ENCODE results near the gene CD37. TPM values are rescaled to one million over a fixed set of nuclear protein-coding genes. Genes with fewer than 3 reads are reported as not detected.

CD37 gene
- total RNA-seq, 1 experiment from 2014 or later: 0.76 TPM

DNA sequence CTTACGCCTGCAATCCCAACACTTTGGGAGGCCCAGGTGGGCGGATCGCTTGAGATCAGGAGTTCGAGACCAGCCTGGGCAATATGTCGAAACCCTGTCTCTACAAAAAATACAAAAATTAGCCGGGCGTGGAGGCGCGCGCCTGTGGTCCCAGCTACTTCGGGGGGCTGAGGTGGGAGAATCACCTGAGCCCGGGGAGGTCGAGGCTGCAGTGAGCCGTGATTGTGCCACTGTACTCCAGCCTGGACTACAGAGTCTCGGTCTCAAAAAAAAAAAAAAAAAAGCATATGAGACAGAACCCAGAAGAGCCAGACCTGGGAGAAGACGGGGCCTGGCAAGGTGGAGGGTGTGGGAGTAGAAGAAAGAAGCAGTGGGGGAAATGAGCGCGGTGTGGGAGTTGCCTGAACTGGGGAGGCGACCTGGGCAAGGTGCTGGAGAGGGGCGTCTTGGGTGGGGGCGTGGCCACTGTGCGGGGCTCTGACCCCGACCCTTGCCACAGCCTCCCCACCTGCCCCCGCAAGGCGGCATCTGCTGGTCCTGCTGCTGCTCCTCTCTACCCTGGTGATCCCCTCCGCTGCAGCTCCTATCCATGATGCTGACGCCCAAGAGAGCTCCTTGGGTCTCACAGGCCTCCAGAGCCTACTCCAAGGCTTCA, 29.0 kb downstream of the CD37 start:
- peak overlapping the region; percentile 44 for H3K9ac ChIP-seq (ENCODE audit: low read length)
- ChIA-PET POLR2A (interaction anchor here (1.7 kb wide), 1 partner anchor 89 kb away, joined by 14 read pairs; the partner anchor contains the start of gene ALDH16A1), RAD21 (ENCODE audit: low non-redundant PET in 1 of 2, low total read pairs in 2 of 2, uncharacterized antibody in 2 of 2, unreplicated experiment in 2 of 2) (no interaction called here), CTCF (no interaction called here)
- peak overlapping the region; percentile 100 for H3K4me2 ChIP-seq (ENCODE audit: low read length)
- no peaks in the 10 kb centered on the region for H3K9me2 ChIP-seq (ENCODE audit: insufficient read depth)
- H3K4me3 ChIP-seq (replicated peaks in 1 of 2; ENCODE audit: low read depth in 1 of 2, low read length in 2 of 2): peak overlapping the region; percentile 24 to 42
- H3K9me3 ChIP-seq (ENCODE audit: control insufficient read depth in 1 of 2, insufficient read depth in 1 of 2, low read depth in 1 of 2, low read length in 2 of 2): peaks cover 2 to 6% of the 10 kb centered on the region in 2 experiments; a peak in 2 of 4 replicates
- no peaks in the 10 kb centered on the region for H3K27me3 ChIP-seq (ENCODE audit: insufficient read depth, low read length)
- no peak overlapping the region for H2AFZ ChIP-seq (ENCODE audit: low read depth, low read length, poor library complexity, severe bottlenecking)
- ATAC-seq: no peak
- TF ChIP-seq FOSL1 (IDR thresholded peaks at IDR 0.05; ENCODE audit: low read depth) (no peak), POLR2A (IDR thresholded peaks at IDR 0.05; ENCODE audit: borderline replicate concordance, extremely low read depth, insufficient read depth, insufficient read length) (no peak), EZH2 (IDR thresholded peaks at IDR 0.05) (no peak), EGR1 (IDR thresholded peaks at IDR 0.05; ENCODE audit: low read depth) (no peak; the same call in 1 of the 2 replicates), SP1 (IDR thresholded peaks at IDR 0.05; ENCODE audit: low read depth) (no peak), CEBPB (IDR thresholded peaks at IDR 0.05; ENCODE audit: low read depth) (no peak), SRF (IDR thresholded peaks at IDR 0.05; ENCODE audit: low read depth) (no peak), YY1 (IDR thresholded peaks at IDR 0.05; ENCODE audit: extremely low read depth, insufficient replicate concordance, low read depth, low read length) (no peak)
- TF ChIP-seq, protein P1, sequence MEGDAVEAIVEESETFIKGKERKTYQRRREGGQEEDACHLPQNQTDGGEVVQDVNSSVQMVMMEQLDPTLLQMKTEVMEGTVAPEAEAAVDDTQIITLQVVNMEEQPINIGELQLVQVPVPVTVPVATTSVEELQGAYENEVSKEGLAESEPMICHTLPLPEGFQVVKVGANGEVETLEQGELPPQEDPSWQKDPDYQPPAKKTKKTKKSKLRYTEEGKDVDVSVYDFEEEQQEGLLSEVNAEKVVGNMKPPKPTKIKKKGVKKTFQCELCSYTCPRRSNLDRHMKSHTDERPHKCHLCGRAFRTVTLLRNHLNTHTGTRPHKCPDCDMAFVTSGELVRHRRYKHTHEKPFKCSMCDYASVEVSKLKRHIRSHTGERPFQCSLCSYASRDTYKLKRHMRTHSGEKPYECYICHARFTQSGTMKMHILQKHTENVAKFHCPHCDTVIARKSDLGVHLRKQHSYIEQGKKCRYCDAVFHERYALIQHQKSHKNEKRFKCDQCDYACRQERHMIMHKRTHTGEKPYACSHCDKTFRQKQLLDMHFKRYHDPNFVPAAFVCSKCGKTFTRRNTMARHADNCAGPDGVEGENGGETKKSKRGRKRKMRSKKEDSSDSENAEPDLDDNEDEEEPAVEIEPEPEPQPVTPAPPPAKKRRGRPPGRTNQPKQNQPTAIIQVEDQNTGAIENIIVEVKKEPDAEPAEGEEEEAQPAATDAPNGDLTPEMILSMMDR (IDR thresholded peaks at IDR 0.05 in 2 of 3, conservative IDR thresholded peaks at IDR 0.05 in 1 of 3; ENCODE audit: borderline replicate concordance in 1 of 3, insufficient read depth in 1 of 3, low read depth in 2 of 3, low read length in 2 of 3): no peak
- TF ChIP-seq, protein P2, sequence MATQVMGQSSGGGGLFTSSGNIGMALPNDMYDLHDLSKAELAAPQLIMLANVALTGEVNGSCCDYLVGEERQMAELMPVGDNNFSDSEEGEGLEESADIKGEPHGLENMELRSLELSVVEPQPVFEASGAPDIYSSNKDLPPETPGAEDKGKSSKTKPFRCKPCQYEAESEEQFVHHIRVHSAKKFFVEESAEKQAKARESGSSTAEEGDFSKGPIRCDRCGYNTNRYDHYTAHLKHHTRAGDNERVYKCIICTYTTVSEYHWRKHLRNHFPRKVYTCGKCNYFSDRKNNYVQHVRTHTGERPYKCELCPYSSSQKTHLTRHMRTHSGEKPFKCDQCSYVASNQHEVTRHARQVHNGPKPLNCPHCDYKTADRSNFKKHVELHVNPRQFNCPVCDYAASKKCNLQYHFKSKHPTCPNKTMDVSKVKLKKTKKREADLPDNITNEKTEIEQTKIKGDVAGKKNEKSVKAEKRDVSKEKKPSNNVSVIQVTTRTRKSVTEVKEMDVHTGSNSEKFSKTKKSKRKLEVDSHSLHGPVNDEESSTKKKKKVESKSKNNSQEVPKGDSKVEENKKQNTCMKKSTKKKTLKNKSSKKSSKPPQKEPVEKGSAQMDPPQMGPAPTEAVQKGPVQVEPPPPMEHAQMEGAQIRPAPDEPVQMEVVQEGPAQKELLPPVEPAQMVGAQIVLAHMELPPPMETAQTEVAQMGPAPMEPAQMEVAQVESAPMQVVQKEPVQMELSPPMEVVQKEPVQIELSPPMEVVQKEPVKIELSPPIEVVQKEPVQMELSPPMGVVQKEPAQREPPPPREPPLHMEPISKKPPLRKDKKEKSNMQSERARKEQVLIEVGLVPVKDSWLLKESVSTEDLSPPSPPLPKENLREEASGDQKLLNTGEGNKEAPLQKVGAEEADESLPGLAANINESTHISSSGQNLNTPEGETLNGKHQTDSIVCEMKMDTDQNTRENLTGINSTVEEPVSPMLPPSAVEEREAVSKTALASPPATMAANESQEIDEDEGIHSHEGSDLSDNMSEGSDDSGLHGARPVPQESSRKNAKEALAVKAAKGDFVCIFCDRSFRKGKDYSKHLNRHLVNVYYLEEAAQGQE (IDR thresholded peaks at IDR 0.05; ENCODE audit: low read depth): no peak
- TF ChIP-seq, protein P3, sequence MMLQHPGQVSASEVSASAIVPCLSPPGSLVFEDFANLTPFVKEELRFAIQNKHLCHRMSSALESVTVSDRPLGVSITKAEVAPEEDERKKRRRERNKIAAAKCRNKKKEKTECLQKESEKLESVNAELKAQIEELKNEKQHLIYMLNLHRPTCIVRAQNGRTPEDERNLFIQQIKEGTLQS (IDR thresholded peaks at IDR 0.05): no peak
- TF ChIP-seq, protein P4, sequence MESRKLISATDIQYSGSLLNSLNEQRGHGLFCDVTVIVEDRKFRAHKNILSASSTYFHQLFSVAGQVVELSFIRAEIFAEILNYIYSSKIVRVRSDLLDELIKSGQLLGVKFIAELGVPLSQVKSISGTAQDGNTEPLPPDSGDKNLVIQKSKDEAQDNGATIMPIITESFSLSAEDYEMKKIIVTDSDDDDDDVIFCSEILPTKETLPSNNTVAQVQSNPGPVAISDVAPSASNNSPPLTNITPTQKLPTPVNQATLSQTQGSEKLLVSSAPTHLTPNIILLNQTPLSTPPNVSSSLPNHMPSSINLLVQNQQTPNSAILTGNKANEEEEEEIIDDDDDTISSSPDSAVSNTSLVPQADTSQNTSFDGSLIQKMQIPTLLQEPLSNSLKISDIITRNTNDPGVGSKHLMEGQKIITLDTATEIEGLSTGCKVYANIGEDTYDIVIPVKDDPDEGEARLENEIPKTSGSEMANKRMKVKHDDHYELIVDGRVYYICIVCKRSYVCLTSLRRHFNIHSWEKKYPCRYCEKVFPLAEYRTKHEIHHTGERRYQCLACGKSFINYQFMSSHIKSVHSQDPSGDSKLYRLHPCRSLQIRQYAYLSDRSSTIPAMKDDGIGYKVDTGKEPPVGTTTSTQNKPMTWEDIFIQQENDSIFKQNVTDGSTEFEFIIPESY (IDR thresholded peaks at IDR 0.05; ENCODE audit: extremely low read depth, insufficient replicate concordance, low read length): no peak
- H4K20me1 ChIP-seq (ENCODE audit: insufficient read depth): no peaks in the 10 kb centered on the region
- H3K79me2 ChIP-seq (ENCODE audit: insufficient read depth, low read length): peaks cover 4% of the 10 kb centered on the region; the same call in 1 of the 2 replicates
- DNase-seq (ENCODE audit: low read depth, low spot score): no peak
- H3K36me3 ChIP-seq (ENCODE audit: control insufficient read depth in 1 of 2, insufficient read depth in 2 of 2, low read length in 2 of 2): peaks cover 3% of the 10 kb centered on the region in 2 experiments; a peak in 2 of 4 replicates
- H3K27ac ChIP-seq (ENCODE audit: low read depth, low read length): peak overlapping the region; percentile 80
- intact Hi-C loops (cut with micrococcal nuclease): no loop called here
- H3K4me1 ChIP-seq (ENCODE audit: control insufficient read depth in 1 of 2, insufficient read depth in 2 of 2, low read length in 2 of 2): peaks cover 10 to 27% of the 10 kb centered on the region in 2 experiments
- BruUV-seq (replicated peaks): no TSS peak
